A172 (cell line): Measurements from ENCODE around the gene TBXA2R. TPM values are rescaled to one million over a fixed set of nuclear protein-coding genes. Genes with fewer than 3 reads are reported as not detected.

Source experiments
- DNase-seq: peaks from one replicate; pipeline ENCODE4 v3.0.0-alpha.2; 2015; ENCODE audit warnings: low spot score
- total RNA-seq: library from RNA; depleted of rRNA; stranded (reverse); fragments of >200 nt; shearing (Covaris generic); gene quantifications from 2 replicates; pipeline ENCODE4 v1.2.3, GENCODE V29; 2014; rRNA removed

Gene TBXA2R
- total RNA-seq, 1 experiment from 2014 or later: 7.4 TPM

- DNase-seq: no peak
Measured at GRCh38 chr19:3554254-3555083, 52.2 kb downstream of the TBXA2R start.

- no peak for DNase-seq
Measured at GRCh38 chr19:3551792-3552095, 54.9 kb downstream of the TBXA2R start.

GRCh38 chr19:3550947-3551791, 55.5 kb downstream of the TBXA2R start:
- no peak for DNase-seq

- no peak for DNase-seq
Measured at GRCh38 chr19:3549816-3550215, 56.9 kb downstream of the TBXA2R start.

- no peak for DNase-seq
Measured at GRCh38 chr19:3548606-3549005, 58.1 kb downstream of the TBXA2R start.

- no peak for DNase-seq
Measured at GRCh38 chr19:3547767-3548282, 58.9 kb downstream of the TBXA2R start.

- DNase-seq: no peak
Measured at GRCh38 chr19:3547301-3547731, 59.4 kb downstream of the TBXA2R start.

- DNase-seq: no peak
Measured at GRCh38 chr19:3546119-3546518, 60.6 kb downstream of the TBXA2R start.

- no peak for DNase-seq
Measured at GRCh38 chr19:3545669-3546034, 61.0 kb downstream of the TBXA2R start.

GRCh38 chr19:3544742-3545668, 61.7 kb downstream of the TBXA2R start:
- peak; percentile 72 for DNase-seq

Other genes starting within 250 kb of the TBXA2R start
- 26.2 and 32.5 TPM in 2 replicates for gene NFIC, start 240.3 kb downstream of the TBXA2R start, total RNA-seq
- not detected in 2 replicates for gene SMIM24, start 126.3 kb downstream of the TBXA2R start, total RNA-seq
- not detected in 2 replicates for gene SMIM44, start 123.4 kb downstream of the TBXA2R start, total RNA-seq
- gene DOHH, start 106.2 kb downstream of the TBXA2R start, total RNA-seq: 18.0 and 27.3 TPM in 2 replicates
- 44.4 and 46.2 TPM in 2 replicates for gene FZR1, start 100.6 kb downstream of the TBXA2R start, total RNA-seq
- not detected in 2 replicates for gene TEKTIP1, start 67.7 kb downstream of the TBXA2R start, total RNA-seq
- gene MFSD12, start 49.3 kb downstream of the TBXA2R start, total RNA-seq: 152 and 169 TPM in 2 replicates
- gene HMG20B, start 33.9 kb downstream of the TBXA2R start, total RNA-seq: 224 and 260 TPM in 2 replicates
- 0.07 TPM in 1 of 2 replicates, not detected in the other for gene GIPC3, start 21.4 kb downstream of the TBXA2R start, total RNA-seq
- 23.0 and 34.6 TPM in 2 replicates for gene CACTIN, start 19.9 kb upstream of the TBXA2R start, total RNA-seq
- gene PIP5K1C, start 93.6 kb upstream of the TBXA2R start, total RNA-seq: 18.8 and 21.4 TPM in 2 replicates
- 0.93 and 0.98 TPM in 2 replicates for gene TJP3, start 101.5 kb upstream of the TBXA2R start, total RNA-seq
- 22.2 and 28.7 TPM in 2 replicates for gene APBA3, start 154.8 kb upstream of the TBXA2R start, total RNA-seq
- 74.4 and 95.3 TPM in 2 replicates for gene MRPL54, start 155.8 kb upstream of the TBXA2R start, total RNA-seq
- gene RAX2, start 165.4 kb upstream of the TBXA2R start, total RNA-seq: not detected in 2 replicates
- gene MATK, start 179.5 kb upstream of the TBXA2R start, total RNA-seq: 0.05 and 0.78 TPM in 2 replicates